Measurements from ENCODE around the gene MRPS31. TPM values are rescaled to one million over a fixed set of nuclear protein-coding genes. Genes with fewer than 3 reads are reported as not detected.

The MRPS31 gene
- total and polyA plus RNA-seq, 12 donors = 13.1 to 115 (median 24.9) TPM

DNA sequence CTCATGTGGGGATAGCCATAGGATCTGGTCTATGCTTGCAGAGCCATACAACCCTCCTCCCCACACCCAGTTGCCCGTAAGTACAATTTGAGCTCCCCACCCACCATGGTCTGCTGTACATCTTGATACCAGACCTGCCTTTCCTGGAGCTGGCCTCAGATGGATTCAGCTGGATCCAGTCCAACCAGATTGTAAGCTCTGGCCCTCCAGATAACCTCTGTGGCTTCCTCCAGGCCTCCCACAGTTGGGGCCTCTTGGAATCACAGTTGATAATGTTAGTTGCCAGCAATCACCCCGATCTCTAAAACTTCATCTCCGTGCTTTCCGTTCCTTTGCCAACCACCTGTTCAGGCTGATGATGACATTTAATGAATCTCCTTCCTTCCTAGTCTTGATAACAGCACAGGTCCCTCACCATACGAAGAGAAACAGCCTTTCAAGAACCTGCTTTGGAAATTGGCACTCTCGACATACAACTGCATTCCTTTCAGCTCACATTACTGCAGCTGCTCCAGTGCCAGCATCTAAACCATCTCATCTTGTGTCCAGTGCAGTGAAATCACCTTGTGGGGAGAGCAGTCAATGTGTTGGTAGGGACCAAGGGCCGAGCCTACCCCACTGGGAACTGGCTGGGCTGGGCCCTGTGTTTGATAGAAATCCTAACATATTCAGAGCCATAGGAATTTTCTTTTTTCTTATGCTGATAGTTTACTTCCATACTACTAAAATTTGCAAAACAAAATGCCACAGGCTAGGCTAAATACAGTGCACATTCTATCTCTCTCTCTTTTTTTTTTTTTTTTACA, 89.4 kb downstream of the MRPS31 start:
- Histone ChIP-seq H3K27ac (no peak overlapping the region), H3K9me3 (replicated peaks in 1 of 3) (no peaks in the 10 kb centered on the region), H3K4me1 (replicated peaks in 1 of 2) (no peaks in the 10 kb centered on the region), H3K36me3 (replicated peaks in 1 of 2) (no peaks in the 10 kb centered on the region), H3K27me3 (no peaks in the 10 kb centered on the region), H3K4me3 (no peak overlapping the region)
- TF ChIP-seq, protein P1, sequence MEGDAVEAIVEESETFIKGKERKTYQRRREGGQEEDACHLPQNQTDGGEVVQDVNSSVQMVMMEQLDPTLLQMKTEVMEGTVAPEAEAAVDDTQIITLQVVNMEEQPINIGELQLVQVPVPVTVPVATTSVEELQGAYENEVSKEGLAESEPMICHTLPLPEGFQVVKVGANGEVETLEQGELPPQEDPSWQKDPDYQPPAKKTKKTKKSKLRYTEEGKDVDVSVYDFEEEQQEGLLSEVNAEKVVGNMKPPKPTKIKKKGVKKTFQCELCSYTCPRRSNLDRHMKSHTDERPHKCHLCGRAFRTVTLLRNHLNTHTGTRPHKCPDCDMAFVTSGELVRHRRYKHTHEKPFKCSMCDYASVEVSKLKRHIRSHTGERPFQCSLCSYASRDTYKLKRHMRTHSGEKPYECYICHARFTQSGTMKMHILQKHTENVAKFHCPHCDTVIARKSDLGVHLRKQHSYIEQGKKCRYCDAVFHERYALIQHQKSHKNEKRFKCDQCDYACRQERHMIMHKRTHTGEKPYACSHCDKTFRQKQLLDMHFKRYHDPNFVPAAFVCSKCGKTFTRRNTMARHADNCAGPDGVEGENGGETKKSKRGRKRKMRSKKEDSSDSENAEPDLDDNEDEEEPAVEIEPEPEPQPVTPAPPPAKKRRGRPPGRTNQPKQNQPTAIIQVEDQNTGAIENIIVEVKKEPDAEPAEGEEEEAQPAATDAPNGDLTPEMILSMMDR (IDR thresholded peaks at IDR 0.05) = no peak
- no peak for TF ChIP-seq POLR2A (IDR thresholded peaks at IDR 0.05)
- intact Hi-C loops (cut with DNase I) = loop anchor here (5.0 to 10.0 kb wide), 3 partner anchors 614 to 997 kb away; no protein-coding TSS in a partner anchor
- no peak for DNase-seq
- 65 to 76% (median 72%) methylated on average over 7 of the region's 7 CpGs for WGBS, 4 donors

DNA sequence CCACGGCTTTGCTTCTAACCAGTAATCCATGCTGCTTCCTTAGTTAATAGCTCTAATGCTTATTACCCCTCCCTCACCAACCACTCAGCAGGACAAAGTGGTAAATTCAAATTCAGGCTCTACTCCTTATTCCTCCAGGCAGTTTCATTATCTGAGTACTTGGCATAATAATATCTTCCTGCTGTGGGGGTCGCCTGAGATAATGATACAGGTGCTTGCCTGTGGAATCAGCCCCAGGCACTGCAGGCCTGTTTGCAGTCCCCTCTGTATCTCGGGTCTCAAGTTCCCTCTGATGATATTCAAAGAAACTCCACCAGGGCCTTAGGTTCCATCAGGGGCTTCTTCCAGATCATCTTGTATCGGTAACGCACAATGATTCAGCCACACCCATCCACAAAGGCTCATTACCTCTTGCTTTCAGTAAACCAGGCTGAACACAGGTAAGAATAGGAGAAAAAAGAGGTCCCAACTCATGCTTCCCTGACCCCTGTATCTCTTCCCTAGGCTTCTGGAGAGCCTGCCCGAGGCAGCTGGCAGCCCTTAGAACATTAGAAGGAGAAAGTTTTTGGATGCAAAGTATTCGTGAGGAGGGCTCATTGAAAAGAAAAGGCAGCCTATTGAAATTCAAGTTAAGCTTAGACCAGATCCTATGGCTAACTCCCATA, 90.2 kb downstream of the MRPS31 start:
- H3K27me3 ChIP-seq = no peaks in the 10 kb centered on the region
- no peaks in the 10 kb centered on the region for H3K4me1 ChIP-seq (replicated peaks in 1 of 2)
- H3K9me3 ChIP-seq (replicated peaks in 1 of 3) = no peaks in the 10 kb centered on the region
- TF ChIP-seq POLR2A (IDR thresholded peaks at IDR 0.05) = no peak
- TF ChIP-seq, protein P1 (IDR thresholded peaks at IDR 0.05) = no peak
- intact Hi-C loops (cut with DNase I) = loop anchor here (5.0 to 10.0 kb wide), 3 partner anchors 613 to 996 kb away; no protein-coding TSS in a partner anchor
- no peak for DNase-seq
- no peak overlapping the region for H3K27ac ChIP-seq
- 88 to 91% (median 89%) methylated on average over 7 of the region's 7 CpGs for WGBS, 4 donors
- H3K4me3 ChIP-seq = no peak overlapping the region
- no peaks in the 10 kb centered on the region for H3K36me3 ChIP-seq (replicated peaks in 1 of 2)

DNA sequence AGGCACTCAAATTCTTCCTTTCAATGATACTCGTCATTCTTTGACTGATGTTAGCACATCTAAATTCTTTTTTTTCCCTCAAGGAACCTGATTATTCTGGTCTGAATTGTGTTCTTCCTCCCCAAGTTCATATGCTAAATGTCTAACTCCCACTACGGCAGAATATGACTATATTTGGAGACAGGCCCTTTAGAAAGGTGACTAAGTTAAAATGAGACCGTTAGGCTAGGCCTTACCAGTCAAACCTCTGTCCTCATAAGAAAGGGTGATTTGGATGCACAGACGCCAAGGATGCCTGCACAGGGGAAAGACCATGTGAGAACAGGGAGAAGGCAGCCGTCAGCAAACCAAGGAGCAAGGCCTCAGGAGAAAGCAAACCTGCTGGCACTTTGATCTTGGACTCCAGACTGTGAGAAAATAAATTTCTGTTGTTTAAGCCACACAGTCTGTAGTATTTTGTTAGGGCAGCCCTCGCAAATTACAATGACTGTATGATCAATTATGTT, 91.5 kb downstream of the MRPS31 start:
- TF ChIP-seq, protein P1 (IDR thresholded peaks at IDR 0.05) = no peak
- no peak for TF ChIP-seq POLR2A (IDR thresholded peaks at IDR 0.05)
- Histone ChIP-seq H3K27ac (no peak overlapping the region), H3K4me3 (no peak overlapping the region), H3K9me3 (replicated peaks in 1 of 3) (no peaks in the 10 kb centered on the region), H3K36me3 (replicated peaks in 1 of 2) (no peaks in the 10 kb centered on the region), H3K4me1 (replicated peaks in 1 of 2) (no peaks in the 10 kb centered on the region), H3K27me3 (no peaks in the 10 kb centered on the region)
- 91 to 95% (median 93%) methylated on average over 6 of the region's 6 CpGs for WGBS, 4 donors
- no peak for DNase-seq
- intact Hi-C loops (cut with DNase I) = no loop called here

MicroRNA genes within 50 kb of the gene (microRNA counts, 767-probe panel; counts per million panel counts)
- microRNA hsa-miR-320d (0 counts per million in 2 donors), microRNA hsa-miR-621 (0 counts per million in 2 donors)

Small RNAs within 50 kb of the gene (microRNA-seq; reads per million reads assigned to microRNA genes)
- gene MIR320D1 (0 reads per million in 3 donors), gene MIR621 (0 reads per million in 3 donors)

Small RNAs within 50 kb of the gene (small RNA-seq; reads per million reads assigned to genes)
- gene MIR320D1 (0 reads per million in 2 donors), gene MIR621 (0 reads per million in 2 donors), gene RF00017 (0 reads per million in 2 donors)

Other genes starting within 250 kb of the MRPS31 start
- gene FOXO1, start 104.5 kb downstream of the MRPS31 start, total RNA-seq = 10 to 100 TPM; 17.2 to 35.4 (median 22.5) TPM
- 10 to 100 TPM in 1 of 3 donors, 1 to 10 TPM in 2; 4.3 to 15.2 (median 4.4) TPM for gene FOXO1, start 104.5 kb downstream of the MRPS31 start, polyA plus RNA-seq
- 10 to 100 TPM in 1 of 9 donors, 1 to 10 TPM in 8; 2.2 to 27.9 (median 4.1) TPM for gene SLC25A15, start 18.4 kb upstream of the MRPS31 start, total RNA-seq
- gene SLC25A15, start 18.4 kb upstream of the MRPS31 start, polyA plus RNA-seq = 1 to 10 TPM in 1 of 3 donors, under 1 TPM in 2; 0.32 to 4.6 (median 0.40) TPM
- gene ELF1, start 248.1 kb upstream of the MRPS31 start, total RNA-seq = 10 to 100 TPM; 27.6 to 64.3 (median 52.0) TPM
- 10 to 100 TPM in 2 of 3 donors, 1 to 10 TPM in 1; 6.3 to 36.1 (median 10.4) TPM for gene ELF1, start 248.1 kb upstream of the MRPS31 start, polyA plus RNA-seq

Data from adrenal gland (tissue), 12 donors.